Measurements from ENCODE around the gene GRIK2. TPM values are rescaled to one million over a fixed set of nuclear protein-coding genes. Genes with fewer than 3 reads are reported as not detected.

GRIK2 gene
- total RNA-seq, 1 experiment from 2014 or later = 0.55 TPM

DNA sequence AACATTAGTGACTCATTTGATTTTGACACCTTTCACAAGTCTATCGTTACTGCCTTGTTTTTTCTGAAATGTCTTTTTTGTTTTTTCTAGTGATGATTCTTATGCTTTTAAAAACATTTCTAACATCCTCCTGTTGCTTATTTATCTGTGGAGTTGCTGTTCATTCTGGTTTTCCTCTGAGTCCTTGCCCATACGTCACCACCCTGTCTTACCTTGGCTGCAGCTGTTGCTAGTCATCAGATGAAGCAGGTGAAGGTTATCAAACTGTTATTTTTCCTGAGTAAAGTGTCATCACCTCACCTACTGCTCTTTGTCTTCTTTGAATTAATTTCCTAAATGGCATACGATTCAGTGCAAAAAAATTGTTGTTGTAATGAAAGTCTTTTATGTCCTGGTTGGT is 376.6 kb downstream of the GRIK2 start:
- TF ChIP-seq EZH2phosphoT487 (IDR thresholded peaks at IDR 0.05; ENCODE audit: borderline replicate concordance, low read length) (no peak), EZH2 (IDR thresholded peaks at IDR 0.05; ENCODE audit: low read length, unreplicated experiment) (no peak)
- CTCF ChIA-PET = no interaction called here
- intact Hi-C loops (cut with micrococcal nuclease) = no loop called here
- H3F3A ChIP-seq (ENCODE audit: low read length, unreplicated experiment) = no peaks in the 10 kb centered on the region
- no peaks in the 10 kb centered on the region for H3K4me1 ChIP-seq (ENCODE audit: insufficient read depth, low read length)
- ATAC-seq = no peak
- no peak overlapping the region for H3K9ac ChIP-seq (ENCODE audit: low read length)
- H3K79me2 ChIP-seq (ENCODE audit: low read length) = no peaks in the 10 kb centered on the region
- no peak for DNase-seq
- POLR2A ChIA-PET (ENCODE audit: unreplicated experiment) = no interaction called here
- H3K27me3 ChIP-seq (ENCODE audit: low read length) = no peaks in the 10 kb centered on the region
- no peak overlapping the region for H2AFZ ChIP-seq (ENCODE audit: low read length)
- no peaks in the 10 kb centered on the region for H3K9me2 ChIP-seq (replicated peaks; ENCODE audit: low read length)
- H3K9me3 ChIP-seq (ENCODE audit: low read length) = no peaks in the 10 kb centered on the region
- no peak overlapping the region for H3K4me2 ChIP-seq (ENCODE audit: low read length)
- no peak overlapping the region for H3K27ac ChIP-seq (ENCODE audit: low read length)
- no peaks in the 10 kb centered on the region for H4K20me1 ChIP-seq (ENCODE audit: low read length)
- no peaks in the 10 kb centered on the region for H3K36me3 ChIP-seq (ENCODE audit: low read depth, low read length)
- no TSS peak for BruUV-seq (replicated peaks)
- no peak overlapping the region for H3K4me3 ChIP-seq (ENCODE audit: low read length)

DNA sequence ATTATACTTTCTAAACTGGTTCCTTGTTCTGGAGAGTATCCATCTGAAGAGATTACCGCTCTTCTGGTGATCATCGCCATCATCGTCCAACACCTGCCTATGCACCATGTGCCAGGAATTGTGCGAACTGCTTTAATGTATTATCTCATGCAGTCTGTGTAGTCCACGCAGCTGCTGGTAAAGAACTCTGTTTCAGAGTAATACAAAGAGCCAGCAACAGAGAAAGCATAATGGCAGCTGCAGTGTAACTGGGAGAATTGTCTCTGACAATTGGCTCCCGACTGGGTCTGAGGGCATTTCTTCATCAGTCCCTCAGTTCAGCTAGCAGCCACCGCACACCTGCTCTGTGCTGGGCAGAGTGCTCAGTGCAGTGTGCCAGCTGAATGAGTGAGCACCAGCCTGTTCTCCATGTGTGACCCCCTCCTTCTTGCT is 383.4 kb downstream of the GRIK2 start:
- no peaks in the 10 kb centered on the region for H3K4me1 ChIP-seq (ENCODE audit: insufficient read depth, low read length)
- H3K27me3 ChIP-seq (ENCODE audit: low read length) = no peaks in the 10 kb centered on the region
- H3K27ac ChIP-seq (ENCODE audit: low read length) = no peak overlapping the region
- no peaks in the 10 kb centered on the region for H3K9me3 ChIP-seq (ENCODE audit: low read length)
- no peak overlapping the region for H3K4me3 ChIP-seq (ENCODE audit: low read length)
- H4K20me1 ChIP-seq (ENCODE audit: low read length) = no peaks in the 10 kb centered on the region
- TF ChIP-seq EZH2phosphoT487 (IDR thresholded peaks at IDR 0.05; ENCODE audit: borderline replicate concordance, low read length) (no peak), EZH2 (IDR thresholded peaks at IDR 0.05; ENCODE audit: low read length, unreplicated experiment) (no peak)
- TF ChIP-seq, protein P1, sequence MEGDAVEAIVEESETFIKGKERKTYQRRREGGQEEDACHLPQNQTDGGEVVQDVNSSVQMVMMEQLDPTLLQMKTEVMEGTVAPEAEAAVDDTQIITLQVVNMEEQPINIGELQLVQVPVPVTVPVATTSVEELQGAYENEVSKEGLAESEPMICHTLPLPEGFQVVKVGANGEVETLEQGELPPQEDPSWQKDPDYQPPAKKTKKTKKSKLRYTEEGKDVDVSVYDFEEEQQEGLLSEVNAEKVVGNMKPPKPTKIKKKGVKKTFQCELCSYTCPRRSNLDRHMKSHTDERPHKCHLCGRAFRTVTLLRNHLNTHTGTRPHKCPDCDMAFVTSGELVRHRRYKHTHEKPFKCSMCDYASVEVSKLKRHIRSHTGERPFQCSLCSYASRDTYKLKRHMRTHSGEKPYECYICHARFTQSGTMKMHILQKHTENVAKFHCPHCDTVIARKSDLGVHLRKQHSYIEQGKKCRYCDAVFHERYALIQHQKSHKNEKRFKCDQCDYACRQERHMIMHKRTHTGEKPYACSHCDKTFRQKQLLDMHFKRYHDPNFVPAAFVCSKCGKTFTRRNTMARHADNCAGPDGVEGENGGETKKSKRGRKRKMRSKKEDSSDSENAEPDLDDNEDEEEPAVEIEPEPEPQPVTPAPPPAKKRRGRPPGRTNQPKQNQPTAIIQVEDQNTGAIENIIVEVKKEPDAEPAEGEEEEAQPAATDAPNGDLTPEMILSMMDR (conservative IDR thresholded peaks at IDR 0.05; ENCODE audit: low read depth, low read length) = no peak
- ATAC-seq (no peak), DNase-seq (no peak)
- ChIA-PET POLR2A (ENCODE audit: unreplicated experiment) (no interaction called here), CTCF (no interaction called here)
- H3K9me2 ChIP-seq (replicated peaks; ENCODE audit: low read length) = no peaks in the 10 kb centered on the region
- intact Hi-C loops (cut with micrococcal nuclease) = no loop called here
- H3K36me3 ChIP-seq (ENCODE audit: low read depth, low read length) = no peaks in the 10 kb centered on the region
- H3K9ac ChIP-seq (ENCODE audit: low read length) = no peak overlapping the region
- no peaks in the 10 kb centered on the region for H3K79me2 ChIP-seq (ENCODE audit: low read length)
- BruUV-seq (replicated peaks) = no TSS peak
- no peaks in the 10 kb centered on the region for H3F3A ChIP-seq (ENCODE audit: low read length, unreplicated experiment)
- H2AFZ ChIP-seq (ENCODE audit: low read length) = no peak overlapping the region
- no peak overlapping the region for H3K4me2 ChIP-seq (ENCODE audit: low read length)

DNA sequence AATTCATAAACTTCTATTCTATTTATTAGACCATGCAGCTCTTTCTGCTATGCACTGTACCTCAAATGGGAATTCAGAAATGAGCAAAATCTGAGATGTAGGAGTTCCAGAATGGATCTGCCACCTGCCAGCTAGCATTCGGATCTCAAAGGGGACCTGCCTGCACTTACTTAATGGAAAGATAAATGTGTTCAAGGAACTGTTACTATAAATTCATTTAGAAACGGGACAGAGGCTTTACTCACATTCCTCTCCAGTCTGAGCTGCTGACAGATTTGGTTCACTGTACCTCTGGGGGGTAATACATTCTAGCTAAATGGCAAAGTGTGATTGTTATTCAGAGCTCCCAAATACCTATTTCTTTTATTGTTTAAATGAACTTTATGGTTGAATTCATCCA is 384.1 kb downstream of the GRIK2 start:
- TF ChIP-seq, protein P1 (conservative IDR thresholded peaks at IDR 0.05; ENCODE audit: low read depth, low read length) = no peak
- TF ChIP-seq EZH2phosphoT487 (IDR thresholded peaks at IDR 0.05; ENCODE audit: borderline replicate concordance, low read length) (no peak), EZH2 (IDR thresholded peaks at IDR 0.05; ENCODE audit: low read length, unreplicated experiment) (no peak)
- POLR2A ChIA-PET (ENCODE audit: unreplicated experiment) = no interaction called here
- no peaks in the 10 kb centered on the region for H3K36me3 ChIP-seq (ENCODE audit: low read depth, low read length)
- BruUV-seq (replicated peaks) = no TSS peak
- no peaks in the 10 kb centered on the region for H4K20me1 ChIP-seq (ENCODE audit: low read length)
- no peaks in the 10 kb centered on the region for H3F3A ChIP-seq (ENCODE audit: low read length, unreplicated experiment)
- H3K4me3 ChIP-seq (ENCODE audit: low read length) = no peak overlapping the region
- H3K79me2 ChIP-seq (ENCODE audit: low read length) = no peaks in the 10 kb centered on the region
- H3K27ac ChIP-seq (ENCODE audit: low read length) = no peak overlapping the region
- no peak overlapping the region for H3K4me2 ChIP-seq (ENCODE audit: low read length)
- DNase-seq (no peak), ATAC-seq (no peak)
- H3K27me3 ChIP-seq (ENCODE audit: low read length) = no peaks in the 10 kb centered on the region
- H2AFZ ChIP-seq (ENCODE audit: low read length) = no peak overlapping the region
- no peak overlapping the region for H3K9ac ChIP-seq (ENCODE audit: low read length)
- no peaks in the 10 kb centered on the region for H3K4me1 ChIP-seq (ENCODE audit: insufficient read depth, low read length)
- CTCF ChIA-PET = no interaction called here
- H3K9me2 ChIP-seq (replicated peaks; ENCODE audit: low read length) = no peaks in the 10 kb centered on the region
- intact Hi-C loops (cut with micrococcal nuclease) = no loop called here
- H3K9me3 ChIP-seq (ENCODE audit: low read length) = no peaks in the 10 kb centered on the region
